GM21825 (cell line): ENCODE data around the gene ATN1.
"Not testable (repeated sequence)": the region's sequence is repeated elsewhere in the genome, so short reads cannot be mapped to it uniquely, and the experiment has no call there.

Source experiments
- ATAC-seq: cut with Tn5 transposase; IDR thresholded peaks from one replicate; pipeline ENCODE4 v1.9.1; 2021; ENCODE audit warnings: mild to moderate bottlenecking, moderate library complexity; ENCODE audit not compliant: unreplicated experiment

The ATN1 gene, protein sequence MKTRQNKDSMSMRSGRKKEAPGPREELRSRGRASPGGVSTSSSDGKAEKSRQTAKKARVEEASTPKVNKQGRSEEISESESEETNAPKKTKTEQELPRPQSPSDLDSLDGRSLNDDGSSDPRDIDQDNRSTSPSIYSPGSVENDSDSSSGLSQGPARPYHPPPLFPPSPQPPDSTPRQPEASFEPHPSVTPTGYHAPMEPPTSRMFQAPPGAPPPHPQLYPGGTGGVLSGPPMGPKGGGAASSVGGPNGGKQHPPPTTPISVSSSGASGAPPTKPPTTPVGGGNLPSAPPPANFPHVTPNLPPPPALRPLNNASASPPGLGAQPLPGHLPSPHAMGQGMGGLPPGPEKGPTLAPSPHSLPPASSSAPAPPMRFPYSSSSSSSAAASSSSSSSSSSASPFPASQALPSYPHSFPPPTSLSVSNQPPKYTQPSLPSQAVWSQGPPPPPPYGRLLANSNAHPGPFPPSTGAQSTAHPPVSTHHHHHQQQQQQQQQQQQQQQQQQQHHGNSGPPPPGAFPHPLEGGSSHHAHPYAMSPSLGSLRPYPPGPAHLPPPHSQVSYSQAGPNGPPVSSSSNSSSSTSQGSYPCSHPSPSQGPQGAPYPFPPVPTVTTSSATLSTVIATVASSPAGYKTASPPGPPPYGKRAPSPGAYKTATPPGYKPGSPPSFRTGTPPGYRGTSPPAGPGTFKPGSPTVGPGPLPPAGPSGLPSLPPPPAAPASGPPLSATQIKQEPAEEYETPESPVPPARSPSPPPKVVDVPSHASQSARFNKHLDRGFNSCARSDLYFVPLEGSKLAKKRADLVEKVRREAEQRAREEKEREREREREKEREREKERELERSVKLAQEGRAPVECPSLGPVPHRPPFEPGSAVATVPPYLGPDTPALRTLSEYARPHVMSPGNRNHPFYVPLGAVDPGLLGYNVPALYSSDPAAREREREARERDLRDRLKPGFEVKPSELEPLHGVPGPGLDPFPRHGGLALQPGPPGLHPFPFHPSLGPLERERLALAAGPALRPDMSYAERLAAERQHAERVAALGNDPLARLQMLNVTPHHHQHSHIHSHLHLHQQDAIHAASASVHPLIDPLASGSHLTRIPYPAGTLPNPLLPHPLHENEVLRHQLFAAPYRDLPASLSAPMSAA (N-terminal part only)

DNA sequence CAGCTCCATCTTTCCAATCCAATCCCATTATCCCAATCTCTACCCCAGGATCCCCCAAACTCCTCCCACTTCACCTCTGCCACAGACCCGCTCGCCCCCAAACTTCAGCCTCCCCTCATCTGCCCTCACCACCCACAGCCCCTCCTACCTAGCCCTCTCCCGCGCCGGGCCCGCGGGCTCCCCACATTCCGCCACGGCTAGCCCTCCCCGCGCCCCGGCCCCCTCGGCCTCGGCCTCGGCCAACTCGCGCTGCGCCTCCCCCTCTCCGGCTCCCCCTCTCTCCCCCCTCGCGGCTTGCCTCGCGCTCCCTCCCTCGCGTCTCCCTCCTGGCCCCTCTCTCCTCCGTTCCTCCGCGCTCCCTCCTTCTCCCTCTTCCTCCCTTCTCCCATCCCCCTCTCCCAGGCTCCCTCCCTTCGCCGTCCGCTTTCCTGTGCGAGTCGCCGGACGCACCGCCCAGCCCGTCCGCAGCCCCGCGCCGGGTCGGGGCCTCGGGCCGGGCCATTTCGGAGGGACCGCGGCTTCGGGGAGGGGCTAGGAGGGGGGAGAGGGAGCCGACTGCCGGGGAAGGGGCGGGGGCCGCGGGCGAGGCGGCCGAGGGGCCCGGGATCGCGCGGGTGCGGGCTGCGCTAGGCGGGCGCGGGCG lies at the start of gene ATN1:
TSS of gene ATN1 (plus strand) at position 581 of the 643 bp plus-strand sequence. CDS start 6,043 bp downstream, outside the sequence.
- ATAC-seq: no peak

DNA sequence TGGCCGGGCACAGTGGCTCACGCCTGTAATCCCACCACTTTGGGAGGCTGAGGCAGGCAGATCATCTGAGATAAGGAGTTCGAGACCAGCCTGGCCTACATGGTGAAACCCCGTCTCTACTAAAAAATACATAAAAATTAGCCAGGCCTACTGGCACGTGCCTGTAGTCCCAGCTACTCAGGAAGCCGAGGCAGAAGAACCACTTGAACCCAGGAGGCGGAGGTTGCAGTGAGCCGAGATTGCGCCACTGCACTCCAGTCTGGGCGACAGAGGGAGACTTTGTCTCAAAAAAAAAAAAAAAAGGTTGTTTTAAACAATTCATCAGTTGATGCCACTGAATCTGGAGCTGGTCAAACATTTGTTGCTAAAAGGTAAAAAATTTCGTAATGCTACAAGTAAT lies 47.9 kb upstream of the ATN1 start:
- not testable (repeated sequence) for ATAC-seq

DNA sequence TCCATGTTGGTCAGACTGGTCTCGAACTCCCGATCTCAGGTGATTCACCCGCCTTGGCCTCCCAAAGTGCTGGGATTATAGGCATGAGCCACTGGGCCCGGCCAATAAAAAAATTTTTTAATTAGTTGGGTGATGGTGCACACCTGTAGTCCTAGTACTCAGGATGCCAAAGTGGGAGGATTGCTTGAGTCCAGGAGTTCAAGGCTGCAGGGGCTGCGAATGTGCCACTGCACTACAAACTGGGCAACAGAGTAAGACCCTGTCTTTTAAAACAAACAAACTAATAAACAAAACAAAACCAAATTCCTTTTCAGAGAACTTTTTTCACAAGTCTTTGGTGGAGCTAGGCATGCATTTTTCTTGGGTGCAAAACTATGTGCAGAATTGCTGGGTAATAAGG lies 44.5 kb upstream of the ATN1 start:
- ATAC-seq: no peak

DNA sequence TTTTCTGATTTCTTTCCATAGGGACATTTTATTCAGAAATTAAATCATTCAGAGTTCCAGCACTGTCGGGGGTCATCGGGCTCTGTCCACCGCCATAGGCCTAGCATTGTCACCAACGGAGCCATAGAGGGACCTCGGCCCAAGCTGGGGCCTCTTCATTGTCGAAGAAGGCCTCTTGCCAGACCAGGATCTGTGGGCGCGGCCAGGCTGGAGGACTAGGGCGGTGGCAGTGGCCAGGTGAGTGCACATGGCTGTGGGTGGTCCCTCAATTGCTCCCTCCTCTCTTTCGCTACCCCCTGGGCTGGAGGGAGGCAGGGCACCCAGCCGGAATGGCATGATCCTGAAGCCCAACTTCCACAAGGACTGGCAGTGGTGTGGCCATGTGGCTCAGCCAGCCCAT lies 44.1 kb upstream of the ATN1 start:
- ATAC-seq: no peak

DNA sequence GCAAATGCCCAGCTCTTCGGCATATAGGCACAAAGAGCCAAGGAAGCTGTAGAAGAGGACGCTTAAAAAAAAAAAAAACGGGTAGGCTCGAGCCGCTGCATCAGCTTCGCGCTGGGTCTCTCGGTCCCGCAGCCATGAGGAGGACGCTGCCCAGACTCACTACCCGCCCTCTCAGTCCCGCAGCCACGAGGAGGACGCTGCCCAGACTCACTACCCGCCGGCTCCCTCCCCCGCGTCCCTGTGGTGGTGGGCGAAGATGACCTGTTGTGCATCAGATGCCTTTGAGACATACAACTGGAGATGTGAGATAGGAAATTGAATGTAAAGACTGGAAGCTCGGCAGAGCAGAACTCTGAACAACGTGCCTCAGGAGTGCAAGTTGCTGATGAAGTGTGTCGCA lies 43.2 kb upstream of the ATN1 start:
- ATAC-seq: no peak

GRCh38 chr12:6886206-6886999 lies 41.4 kb upstream of the ATN1 start:
- not testable (repeated sequence) for ATAC-seq

GRCh38 chr12:6887460-6887859 lies 40.3 kb upstream of the ATN1 start:
- no peak for ATAC-seq

- no peak for ATAC-seq
Observed at GRCh38 chr12:6888360-6888759, 39.4 kb upstream of the ATN1 start.

GRCh38 chr12:6888794-6889193 lies 39.0 kb upstream of the ATN1 start:
- ATAC-seq: not testable (repeated sequence)

DNA sequence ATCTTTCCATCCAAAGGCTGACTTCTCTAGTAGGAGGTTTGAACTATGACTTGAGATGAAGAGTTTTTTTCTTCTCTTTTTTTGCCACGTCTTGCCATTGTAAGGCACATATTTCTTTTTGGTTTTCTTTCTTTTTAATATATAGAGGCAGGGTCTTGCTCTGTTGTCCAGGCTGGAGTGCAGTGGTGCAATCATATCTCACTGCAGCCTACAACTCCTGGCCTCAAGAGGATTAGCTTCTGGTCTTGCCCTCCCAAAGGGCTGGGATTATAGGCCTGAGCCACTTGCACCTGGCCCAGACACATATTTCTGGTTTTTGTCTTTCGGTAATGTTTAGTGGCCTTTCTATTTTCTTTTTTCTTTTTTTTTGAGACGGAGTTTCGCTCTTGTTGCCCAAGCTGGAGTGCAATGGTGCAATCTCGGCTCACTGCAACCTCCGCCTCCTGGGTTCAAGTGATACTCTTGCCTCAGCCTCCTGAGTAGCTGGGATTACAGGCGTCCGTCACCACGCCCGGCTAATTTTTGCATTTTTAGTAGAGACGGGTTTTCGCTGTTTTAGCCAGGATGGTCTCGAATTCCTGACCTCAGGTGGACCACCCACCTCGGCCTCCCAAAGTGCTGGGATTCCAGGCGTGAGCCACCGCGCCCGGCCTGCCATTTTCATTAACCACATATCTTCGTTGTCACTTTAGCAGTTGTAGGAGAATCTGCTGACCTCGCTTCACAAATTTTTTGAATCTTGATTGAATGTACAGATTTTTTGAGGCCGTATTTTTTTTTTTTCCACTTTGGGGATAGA lies 37.8 kb upstream of the ATN1 start:
- ATAC-seq: not testable (repeated sequence)

- peak; percentile 93 for ATAC-seq
Observed at GRCh38 chr12:6890789-6891645, 36.7 kb upstream of the ATN1 start.

DNA sequence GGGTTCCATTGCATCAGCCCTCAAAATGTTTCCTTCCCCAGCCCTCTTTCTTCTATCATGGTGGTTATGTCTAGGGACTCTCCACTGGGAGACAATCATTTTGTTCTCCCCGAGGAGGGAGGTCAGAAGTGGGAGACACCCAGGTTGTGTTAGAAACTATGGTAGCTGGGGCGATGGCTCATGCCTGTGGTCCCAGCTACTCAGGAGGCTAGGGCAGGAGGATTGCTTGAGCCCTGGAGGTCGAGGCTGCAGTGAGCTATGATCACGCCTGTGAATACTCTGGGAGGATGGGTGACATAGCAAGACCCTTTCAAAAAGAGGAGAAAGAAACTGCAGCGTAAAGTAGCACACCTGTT lies 36.1 kb upstream of the ATN1 start:
- peak; percentile 2 for ATAC-seq

DNA sequence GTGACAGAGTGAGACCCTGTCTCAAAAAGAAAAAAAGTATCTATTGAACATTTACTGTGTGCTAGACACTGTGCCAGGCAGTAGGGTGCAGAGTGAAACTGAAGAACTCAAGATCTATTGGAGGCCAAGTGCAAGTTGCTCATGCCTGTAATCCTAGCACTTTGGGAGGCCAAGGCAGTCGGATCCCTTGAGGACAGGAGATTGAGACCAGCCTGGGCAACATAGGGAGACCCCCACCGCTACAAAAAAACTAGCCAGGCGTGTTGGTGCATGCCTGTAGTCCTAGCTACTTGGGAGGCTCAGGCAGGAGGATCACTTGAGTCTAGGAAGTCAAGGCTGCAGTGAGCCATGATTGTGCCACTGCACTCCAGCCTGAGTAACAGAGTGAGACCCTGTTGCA lies 35.1 kb upstream of the ATN1 start:
- ATAC-seq: not testable (repeated sequence)

- ATAC-seq: no peak
Observed at GRCh38 chr12:6894321-6894720, 33.4 kb upstream of the ATN1 start.

GRCh38 chr12:6896846-6897435 lies 30.8 kb upstream of the ATN1 start:
- no peak for ATAC-seq

- no peak for ATAC-seq
Observed at GRCh38 chr12:6899427-6899826, 28.3 kb upstream of the ATN1 start.

DNA sequence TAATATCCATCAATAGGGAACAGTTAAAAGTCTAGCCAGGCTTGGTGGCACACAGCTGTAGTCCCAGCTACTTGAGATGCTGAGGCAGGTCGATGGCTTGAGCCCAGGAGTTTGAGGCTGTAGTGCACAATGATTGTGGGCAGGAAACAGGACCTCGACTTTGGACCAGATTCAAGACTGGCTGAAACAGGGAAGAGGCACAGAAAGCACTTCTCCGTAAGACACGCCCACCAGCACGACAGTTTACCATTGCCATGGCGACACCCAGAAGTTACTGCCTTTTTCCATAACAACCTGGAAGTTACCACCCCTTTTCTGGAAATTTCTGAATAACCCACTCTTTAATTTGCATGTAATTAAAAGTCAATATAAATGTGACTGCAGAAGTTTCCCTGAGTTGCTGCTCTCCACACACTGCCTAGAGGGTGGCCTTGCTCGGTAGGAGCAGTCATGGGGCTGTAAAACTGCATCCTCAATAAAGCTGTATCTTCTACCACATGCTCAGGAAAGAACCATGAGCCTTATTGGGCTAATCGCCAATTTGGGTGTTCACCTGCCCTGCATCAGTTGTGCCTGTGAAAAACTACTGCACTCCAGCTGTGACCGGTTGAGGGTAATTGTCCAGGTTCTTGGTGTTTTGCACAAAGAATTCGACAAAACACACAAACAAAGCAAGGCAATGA lies 27.8 kb upstream of the ATN1 start:
- no peak for ATAC-seq
